Gastrocnemius medialis (tissue), 4 donors: ENCODE measurements around the gene UBE3A.

Source experiments
- CTCF ChIP-seq, 5 experiments: fragments of 450-650 bp in 3 of 5; fragments of 200-600 bp in 2 of 5; sonication (generic) in 2 of 5; IDR thresholded peaks in 4 of 5; conservative IDR thresholded peaks in 1 of 5; 1 replicate in 4 of 5; 2 replicates in 1 of 5; pipeline ENCODE4 v1.5.1; 2016 to 2019; ENCODE audit warnings: antibody characterized with exemption in 5 of 5, mild to moderate bottlenecking in 3 of 5, moderate library complexity in 3 of 5
- POLR2A ChIP-seq, 2 donors: fragments of 450-650 bp; IDR thresholded peaks; one replicate each; pipeline ENCODE4 v1.6.1; 2017; ENCODE audit warnings: antibody characterized with exemption in 2 of 2, mild to moderate bottlenecking in 2 of 2, moderate library complexity in 2 of 2

GRCh38 chr15:25433118-25433865 lies 5.5 kb downstream of the UBE3A start:
- no peak for TF ChIP-seq POLR2A (IDR thresholded peaks at IDR 0.05)
- no peak for TF ChIP-seq CTCF (IDR thresholded peaks at IDR 0.05 in 4 of 5, conservative IDR thresholded peaks at IDR 0.05 in 1 of 5)
